SU-DHL-6 (cell line): ENCODE measurements around the gene GP1BB.
A peak's percentile ranks its signal among the peaks of the same experiment; 100 is the strongest.

Experiments used
- H2AFZ ChIP-seq: fragments of 200-600 bp; sonication (generic); 2 replicates; pipeline ENCODE4 v1.6.1; 2014; ENCODE audit warnings: low read depth, mild to moderate bottlenecking, moderate library complexity, mixed read lengths, antibody characterized with exemption, low read length; ENCODE audit not compliant: severe bottlenecking
- H3F3A ChIP-seq: fragments of 200-600 bp; shearing (Covaris generic); 2 replicates; pipeline ENCODE4 v1.6.0; 2016; ENCODE audit warnings: antibody characterized with exemption, mild to moderate bottlenecking; ENCODE audit not compliant: insufficient read depth
- H3K27ac ChIP-seq: fragments of 200-600 bp; sonication (generic); 2 replicates; pipeline ENCODE4 v1.5.1; 2016; ENCODE audit warnings: low read depth, mild to moderate bottlenecking, low read length, moderate library complexity, mixed read lengths
- H3K27me3 ChIP-seq: fragments of 200-600 bp; sonication (generic), shearing (Covaris generic); 2 replicates; pipeline ENCODE4 v1.6.0; 2014; ENCODE audit warnings: mild to moderate bottlenecking, low read length
- H3K36me3 ChIP-seq: fragments of 200-600 bp; sonication (generic); 2 replicates; pipeline ENCODE4 v1.6.1; 2014; ENCODE audit warnings: mild to moderate bottlenecking, low read length, mixed read lengths
- H3K4me2 ChIP-seq: fragments of 300-600, 200-600 bp; shearing (Covaris generic), sonication (generic); 2 replicates; pipeline ENCODE4 v1.6.0; 2014; ENCODE audit warnings: low read length, low read depth, mild to moderate bottlenecking; ENCODE audit not compliant: poor library complexity, severe bottlenecking
- H3K4me3 ChIP-seq: fragments of 200-600 bp; sonication (generic); 2 replicates; pipeline ENCODE4 v1.5.1; 2014; ENCODE audit warnings: antibody characterized with exemption, low read length, mild to moderate bottlenecking, mixed read lengths; ENCODE audit not compliant: insufficient read depth, poor library complexity, severe bottlenecking
- H3K79me2 ChIP-seq: fragments of 200-600 bp; sonication (generic); 2 replicates; pipeline ENCODE4 v1.6.1; 2014; ENCODE audit warnings: mild to moderate bottlenecking, low read length, moderate library complexity; ENCODE audit not compliant: insufficient read depth
- H3K9ac ChIP-seq: fragments of 200-600 bp; sonication (generic); 2 replicates; pipeline ENCODE4 v1.7.0; 2014; ENCODE audit warnings: mild to moderate bottlenecking, low read length
- H3K9me2 ChIP-seq: fragments of 200-600 bp; sonication (generic); replicated peaks from 2 replicates; pipeline ENCODE4 v1.6.1; 2014; ENCODE audit warnings: low read length; ENCODE audit not compliant: insufficient read depth
- H3K9me3 ChIP-seq: fragments of 200-600 bp; sonication (generic); 2 replicates; pipeline ENCODE4 v1.6.1; 2014; ENCODE audit warnings: low read length, mixed read lengths; ENCODE audit not compliant: insufficient read depth
- H4K20me1 ChIP-seq: fragments of 200-600 bp; sonication (generic); 2 replicates; pipeline ENCODE4 v1.6.1; 2014; ENCODE audit warnings: low read depth, mild to moderate bottlenecking, antibody characterized with exemption, low read length, moderate library complexity, mixed read lengths
- CTCF ChIP-seq: fragments of 200-600 bp; sonication (generic); IDR thresholded peaks from one replicate; pipeline ENCODE4 v1.5.1; 2017; ENCODE audit warnings: antibody characterized with exemption, mild to moderate bottlenecking, low read length, moderate library complexity; ENCODE audit not compliant: insufficient read depth, poor library complexity, severe bottlenecking
- EZH2phosphoT487 ChIP-seq: fragments of 200-600 bp; sonication (generic), shearing (Covaris generic); conservative IDR thresholded peaks from 2 replicates; pipeline ENCODE4 v1.6.1; 2018; ENCODE audit warnings: mild to moderate bottlenecking, antibody characterized with exemption, low read length, moderate library complexity, mixed read lengths

The GP1BB gene

GRCh38 chr22:19679522-19680101 lies 43.7 kb upstream of the GP1BB start:
- no peaks in the 10 kb centered on the region for H3K36me3 ChIP-seq
- no peak overlapping the region for H2AFZ ChIP-seq
- no peak overlapping the region for H3K4me2 ChIP-seq
- H3K27me3 ChIP-seq, result no peaks in the 10 kb centered on the region
- TF ChIP-seq CTCF (peak; percentile 47), EZH2phosphoT487 (no peak)
- no peak overlapping the region for H3K27ac ChIP-seq
- no peaks in the 10 kb centered on the region for H3K9me2 ChIP-seq
- no peaks in the 10 kb centered on the region for H3F3A ChIP-seq
- no peaks in the 10 kb centered on the region for H3K9me3 ChIP-seq
- no peak overlapping the region for H3K9ac ChIP-seq
- H3K4me3 ChIP-seq, result no peak overlapping the region
- H3K79me2 ChIP-seq, result no peaks in the 10 kb centered on the region
- H4K20me1 ChIP-seq, result no peaks in the 10 kb centered on the region

- Histone ChIP-seq H3K27ac (no peak overlapping the region), H3K9ac (no peak overlapping the region), H3F3A (no peaks in the 10 kb centered on the region), H3K36me3 (no peaks in the 10 kb centered on the region), H3K9me3 (no peaks in the 10 kb centered on the region), H3K9me2 (no peaks in the 10 kb centered on the region), H3K79me2 (no peaks in the 10 kb centered on the region), H3K4me3 (no peak overlapping the region), H3K4me2 (no peak overlapping the region), H2AFZ (no peak overlapping the region), H4K20me1 (no peaks in the 10 kb centered on the region), H3K27me3 (no peaks in the 10 kb centered on the region)
- TF ChIP-seq CTCF (no peak), EZH2phosphoT487 (no peak)
Observed at GRCh38 chr22:19680287-19680881, 43.0 kb upstream of the GP1BB start.

GRCh38 chr22:19680911-19681862 lies 42.2 kb upstream of the GP1BB start:
- Histone ChIP-seq H3K9ac (no peak overlapping the region), H2AFZ (no peak overlapping the region), H3K4me2 (no peak overlapping the region), H3K4me3 (no peak overlapping the region), H3K27me3 (no peaks in the 10 kb centered on the region), H3K27ac (no peak overlapping the region), H3K79me2 (no peaks in the 10 kb centered on the region), H3K9me2 (no peaks in the 10 kb centered on the region), H3F3A (no peaks in the 10 kb centered on the region), H4K20me1 (no peaks in the 10 kb centered on the region), H3K36me3 (no peaks in the 10 kb centered on the region), H3K9me3 (no peaks in the 10 kb centered on the region)
- no peak for TF ChIP-seq CTCF
- no peak for TF ChIP-seq EZH2phosphoT487
